ENCODE data around the gene APOBEC3A.
"Not testable (repeated sequence)": the region's sequence is repeated elsewhere in the genome, so short reads cannot be mapped to it uniquely, and the experiment has no call there.

GRCh38 chr22:38992871-38993371 is 35.5 kb downstream of the APOBEC3A start:
- TF ChIP-seq CTCF (conservative IDR thresholded peaks at IDR 0.05); EZH2 (IDR thresholded peaks at IDR 0.05; ENCODE audit: low read depth): not testable (repeated sequence)

Data from PC-9 (cell line).